Mesodermal cell (in vitro differentiated cells): ENCODE data around the gene RBM15. TPM values are rescaled to one million over a fixed set of nuclear protein-coding genes. Genes with fewer than 3 reads are reported as not detected.
A peak's percentile ranks its signal among the peaks of the same experiment; 100 is the strongest.

Source experiments
- H3K27ac ChIP-seq: 2 replicates; pipeline ENCODE4 v1.7.0; 2013; ENCODE audit warnings: mild to moderate bottlenecking, low read depth, low read length, moderate library complexity; ENCODE audit not compliant: severe bottlenecking
- H3K36me3 ChIP-seq: 2 replicates; pipeline ENCODE4 v1.7.1; 2013; ENCODE audit warnings: mild to moderate bottlenecking, low read length, moderate library complexity; ENCODE audit not compliant: control insufficient read depth, insufficient read depth
- H3K4me1 ChIP-seq: one replicate; pipeline ENCODE4 v1.7.1; 2013; ENCODE audit warnings: mild to moderate bottlenecking, low read length; ENCODE audit not compliant: insufficient read depth, control insufficient read depth, poor library complexity, severe bottlenecking
- H3K4me3 ChIP-seq: 2 replicates; pipeline ENCODE4 v1.7.0; 2013; ENCODE audit warnings: low read length, control low read depth, mild to moderate bottlenecking; ENCODE audit not compliant: insufficient read depth, poor library complexity, severe bottlenecking; ENCODE audit errors: extremely low read depth
- H3K9me3 ChIP-seq: 2 replicates; pipeline ENCODE4 v1.7.1; 2013; ENCODE audit warnings: mild to moderate bottlenecking, low read length, moderate library complexity; ENCODE audit not compliant: control insufficient read depth
- WGBS, 2 experiments: methylation state at CpG; one replicate each; pipeline ENCODE4 v1.1.5; 2013; ENCODE audit warnings: missing lambda C conversion rate in 2 of 2; ENCODE audit not compliant: insufficient coverage in 2 of 2; 5-methylcytosine and 5-hydroxymethylcytosine counted together
- polyA plus RNA-seq, 2 experiments: library from polyadenylated mRNA; stranded (reverse); fragments of 50-300 nt; gene quantifications; one replicate each; pipeline ENCODE4 v1.2.3, GENCODE V29; 2013

Gene RBM15, protein sequence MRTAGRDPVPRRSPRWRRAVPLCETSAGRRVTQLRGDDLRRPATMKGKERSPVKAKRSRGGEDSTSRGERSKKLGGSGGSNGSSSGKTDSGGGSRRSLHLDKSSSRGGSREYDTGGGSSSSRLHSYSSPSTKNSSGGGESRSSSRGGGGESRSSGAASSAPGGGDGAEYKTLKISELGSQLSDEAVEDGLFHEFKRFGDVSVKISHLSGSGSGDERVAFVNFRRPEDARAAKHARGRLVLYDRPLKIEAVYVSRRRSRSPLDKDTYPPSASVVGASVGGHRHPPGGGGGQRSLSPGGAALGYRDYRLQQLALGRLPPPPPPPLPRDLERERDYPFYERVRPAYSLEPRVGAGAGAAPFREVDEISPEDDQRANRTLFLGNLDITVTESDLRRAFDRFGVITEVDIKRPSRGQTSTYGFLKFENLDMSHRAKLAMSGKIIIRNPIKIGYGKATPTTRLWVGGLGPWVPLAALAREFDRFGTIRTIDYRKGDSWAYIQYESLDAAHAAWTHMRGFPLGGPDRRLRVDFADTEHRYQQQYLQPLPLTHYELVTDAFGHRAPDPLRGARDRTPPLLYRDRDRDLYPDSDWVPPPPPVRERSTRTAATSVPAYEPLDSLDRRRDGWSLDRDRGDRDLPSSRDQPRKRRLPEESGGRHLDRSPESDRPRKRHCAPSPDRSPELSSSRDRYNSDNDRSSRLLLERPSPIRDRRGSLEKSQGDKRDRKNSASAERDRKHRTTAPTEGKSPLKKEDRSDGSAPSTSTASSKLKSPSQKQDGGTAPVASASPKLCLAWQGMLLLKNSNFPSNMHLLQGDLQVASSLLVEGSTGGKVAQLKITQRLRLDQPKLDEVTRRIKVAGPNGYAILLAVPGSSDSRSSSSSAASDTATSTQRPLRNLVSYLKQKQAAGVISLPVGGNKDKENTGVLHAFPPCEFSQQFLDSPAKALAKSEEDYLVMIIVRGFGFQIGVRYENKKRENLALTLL
- 10.4 TPM for polyA plus RNA-seq (2013, experiment 1 of 2)
- 8.1 TPM for polyA plus RNA-seq (2013, experiment 2 of 2)

DNA sequence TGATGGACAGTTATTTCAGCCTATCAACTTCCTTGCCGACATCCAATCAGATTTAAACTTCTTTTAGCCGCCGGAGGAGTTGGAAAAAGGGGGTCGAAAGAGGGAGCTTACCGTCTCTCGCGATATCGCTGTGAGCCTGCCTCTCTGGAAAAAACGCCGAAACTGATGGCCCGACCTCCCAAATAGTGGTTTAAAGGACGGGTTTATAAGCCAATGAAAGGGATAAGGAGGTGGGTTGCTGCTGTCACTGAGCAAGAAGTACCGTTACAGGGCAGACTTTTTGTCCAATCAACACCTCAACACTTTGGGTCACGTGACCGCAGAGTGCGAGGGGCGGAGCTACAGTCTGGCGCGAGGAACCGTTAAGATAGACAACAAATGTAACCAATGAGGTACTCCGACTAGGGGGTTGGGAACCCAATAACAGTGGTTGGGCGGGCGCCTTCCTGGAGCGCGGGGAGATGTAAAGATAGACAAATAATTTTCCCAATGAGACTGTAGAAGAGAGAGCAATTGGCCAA is at the start of gene RBM15:
Gene RBM15, plus strand, starts transcription at position 492 of the 521 bp plus-strand sequence. Its CDS starts 29 bp downstream, at position 521.
- Histone ChIP-seq H3K36me3 (peaks cover 31% of the 10 kb centered on the region), H3K4me3 (peak within 1 kb of the TSS; percentile 95), H3K27ac (peak within 1 kb of the TSS; percentile 97), H3K9me3 (no peaks in the 10 kb centered on the region), H3K4me1 (peaks cover 39% of the 10 kb centered on the region)
- 0% methylated on average over 19 to 23 of the region's 25 CpGs for WGBS, 2 experiments

DNA sequence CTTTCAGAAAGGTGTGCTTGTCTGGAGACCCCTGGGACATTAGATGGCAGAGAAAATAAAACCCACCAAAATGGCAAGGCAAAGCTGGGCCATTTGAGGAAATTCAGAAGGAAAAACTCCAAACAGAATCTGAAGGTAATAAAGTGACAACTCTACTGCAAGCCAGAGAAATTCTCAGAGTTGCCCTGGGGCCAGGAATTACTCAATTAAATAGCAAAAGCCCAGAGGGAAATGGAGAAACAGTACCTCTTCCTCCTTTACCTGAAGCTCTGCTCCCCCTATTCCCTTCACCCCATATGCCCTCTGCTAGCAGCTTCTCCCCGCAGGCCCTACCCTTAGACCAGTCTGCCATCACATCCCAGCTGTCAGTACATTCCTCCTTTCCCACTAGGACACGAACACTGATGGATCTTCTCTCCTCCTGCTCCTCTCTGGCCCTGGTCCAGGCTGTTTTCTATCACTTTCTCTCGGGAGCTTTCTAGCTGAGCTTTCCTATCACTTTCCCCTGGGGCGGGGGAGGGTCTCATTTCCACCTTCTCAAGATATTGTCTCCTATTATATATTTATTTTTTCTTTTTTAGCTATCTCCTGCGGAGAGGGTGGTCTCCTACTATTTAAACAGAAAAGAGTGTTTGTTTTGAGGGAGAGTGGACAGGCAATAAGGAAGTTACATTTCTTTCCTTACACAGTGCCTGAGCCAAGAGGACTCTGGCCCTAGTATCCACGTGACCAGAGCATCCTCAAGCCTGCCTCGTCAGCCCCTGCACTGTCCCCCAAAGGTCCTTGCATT is 47.7 kb upstream of the RBM15 start:
- H3K27ac ChIP-seq: no peak overlapping the region
- H3K36me3 ChIP-seq: no peaks in the 10 kb centered on the region
- no peaks in the 10 kb centered on the region for H3K4me1 ChIP-seq
- H3K4me3 ChIP-seq: no peak overlapping the region
- WGBS, 2 experiments: 71 to 80% methylated on average over 4 of the region's 7 CpGs
- no peaks in the 10 kb centered on the region for H3K9me3 ChIP-seq

DNA sequence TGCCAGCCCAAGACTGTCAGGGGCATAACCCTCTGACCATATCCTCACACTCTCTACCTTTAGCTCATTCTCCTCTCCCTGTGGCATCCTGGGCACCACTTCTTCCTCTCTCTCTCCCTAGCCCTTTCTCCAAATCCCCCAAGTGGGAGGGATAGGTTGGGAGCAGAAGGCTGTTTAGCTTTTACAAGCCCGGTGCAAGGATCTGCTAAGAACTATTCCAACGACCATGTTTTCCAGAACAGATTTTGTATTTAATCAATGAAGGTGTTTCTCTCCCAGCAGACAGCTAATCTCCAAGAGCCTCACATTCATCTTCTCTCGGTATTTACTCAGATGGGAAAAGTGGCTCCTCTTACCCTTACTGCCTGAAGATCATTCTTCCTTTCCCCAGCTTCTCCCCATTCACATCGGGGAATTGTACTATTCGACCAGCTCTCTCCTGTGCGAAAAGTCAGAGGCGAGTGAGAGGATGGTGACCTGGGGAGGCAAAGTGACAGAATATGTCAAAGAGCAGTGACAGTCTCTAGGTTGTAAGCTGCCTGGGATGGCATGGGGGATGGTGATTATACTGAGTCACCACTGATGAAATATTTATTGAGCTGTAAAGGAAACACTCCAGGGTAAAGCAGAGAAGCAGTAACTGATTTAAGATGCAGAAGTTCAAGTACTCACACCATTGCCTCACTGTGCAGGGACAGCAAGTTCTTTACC is 47.0 kb upstream of the RBM15 start:
- H3K4me1 ChIP-seq: no peaks in the 10 kb centered on the region
- 83 to 91% methylated on average over 4 of the region's 7 CpGs for WGBS, 2 experiments
- no peak overlapping the region for H3K27ac ChIP-seq

GRCh38 chr1:110293601-110294104 is 45.5 kb upstream of the RBM15 start:
- Histone ChIP-seq H3K36me3 (no peaks in the 10 kb centered on the region), H3K27ac (no peak overlapping the region), H3K4me3 (no peak overlapping the region), H3K4me1 (no peaks in the 10 kb centered on the region), H3K9me3 (no peaks in the 10 kb centered on the region)
- WGBS, 2 experiments: 80% methylated on average over 1 of the region's 9 CpGs; no CpG with 5 or more reads in 1 of the 2 experiments

More for the DNA sequence above, 47.0 kb upstream of the RBM15 start:
- no peaks in the 10 kb centered on the region for H3K9me3 ChIP-seq
- no peaks in the 10 kb centered on the region for H3K36me3 ChIP-seq
- H3K4me3 ChIP-seq: no peak overlapping the region

DNA sequence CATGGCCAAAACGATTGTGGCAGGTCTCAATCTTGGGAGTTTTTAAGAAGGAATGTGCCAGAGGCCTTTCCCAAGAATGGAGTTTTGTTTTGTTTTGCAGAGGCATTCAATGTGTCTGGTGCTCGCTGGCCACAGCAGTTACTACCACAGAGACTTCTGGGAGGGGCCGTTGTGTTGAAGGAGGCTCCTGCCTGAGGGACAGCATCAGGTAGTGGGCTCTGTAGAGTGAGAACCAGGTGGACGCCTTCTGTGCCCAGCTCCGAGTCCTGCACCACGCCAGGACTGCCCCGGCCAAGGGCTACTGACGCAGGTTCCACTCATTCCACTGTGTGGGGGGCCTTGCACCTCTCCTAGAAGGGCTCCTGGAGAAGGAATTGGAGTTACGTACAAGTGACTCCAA is 44.9 kb upstream of the RBM15 start:
- Histone ChIP-seq H3K4me1 (no peaks in the 10 kb centered on the region), H3K36me3 (no peaks in the 10 kb centered on the region), H3K27ac (no peak overlapping the region), H3K4me3 (no peak overlapping the region), H3K9me3 (no peaks in the 10 kb centered on the region)
- WGBS, 2 experiments: 81 to 91% methylated on average over 5 to 8 of the region's 9 CpGs

DNA sequence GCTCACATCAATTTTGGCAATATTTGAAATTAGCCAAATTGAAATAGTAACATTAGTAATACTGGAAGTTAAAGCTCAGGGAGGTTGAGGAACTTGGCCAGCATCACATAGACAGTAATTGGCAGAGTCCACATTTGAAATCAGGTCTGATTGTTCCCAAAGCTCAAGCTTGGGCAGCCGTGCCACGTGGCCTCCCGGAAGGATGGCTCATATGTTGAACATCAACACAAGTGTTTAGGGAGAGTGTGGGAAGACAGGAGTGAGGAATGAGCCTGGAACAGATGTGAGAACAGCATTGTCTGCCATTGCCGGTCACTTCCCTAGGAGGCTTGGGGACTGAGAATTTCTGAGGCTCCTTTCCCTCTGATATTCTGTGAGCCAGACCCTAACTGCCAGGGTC is 40.2 kb upstream of the RBM15 start:
- H3K4me3 ChIP-seq: no peak overlapping the region
- 91 to 100% methylated on average over 1 to 4 of the region's 4 CpGs for WGBS, 2 experiments
- no peaks in the 10 kb centered on the region for H3K9me3 ChIP-seq
- H3K4me1 ChIP-seq: no peaks in the 10 kb centered on the region
- H3K27ac ChIP-seq: no peak overlapping the region
- no peaks in the 10 kb centered on the region for H3K36me3 ChIP-seq

- no CpG with 5 or more reads among the region's 1 CpG for WGBS, 2 experiments
Observed at GRCh38 chr1:110300412-110301085, 38.6 kb upstream of the RBM15 start.

GRCh38 chr1:110302836-110303235 is 36.3 kb upstream of the RBM15 start:
- WGBS, 2 experiments: 89 to 95% methylated on average over 3 of the region's 3 CpGs
- Histone ChIP-seq H3K27ac (no peak overlapping the region), H3K36me3 (no peaks in the 10 kb centered on the region), H3K4me3 (no peak overlapping the region), H3K9me3 (no peaks in the 10 kb centered on the region), H3K4me1 (no peaks in the 10 kb centered on the region)

More at GRCh38 chr1:110300412-110301085, 38.6 kb upstream of the RBM15 start:
- H3K9me3 ChIP-seq: no peaks in the 10 kb centered on the region
- H3K4me1 ChIP-seq: no peaks in the 10 kb centered on the region
- no peak overlapping the region for H3K27ac ChIP-seq
- no peak overlapping the region for H3K4me3 ChIP-seq
- no peaks in the 10 kb centered on the region for H3K36me3 ChIP-seq

DNA sequence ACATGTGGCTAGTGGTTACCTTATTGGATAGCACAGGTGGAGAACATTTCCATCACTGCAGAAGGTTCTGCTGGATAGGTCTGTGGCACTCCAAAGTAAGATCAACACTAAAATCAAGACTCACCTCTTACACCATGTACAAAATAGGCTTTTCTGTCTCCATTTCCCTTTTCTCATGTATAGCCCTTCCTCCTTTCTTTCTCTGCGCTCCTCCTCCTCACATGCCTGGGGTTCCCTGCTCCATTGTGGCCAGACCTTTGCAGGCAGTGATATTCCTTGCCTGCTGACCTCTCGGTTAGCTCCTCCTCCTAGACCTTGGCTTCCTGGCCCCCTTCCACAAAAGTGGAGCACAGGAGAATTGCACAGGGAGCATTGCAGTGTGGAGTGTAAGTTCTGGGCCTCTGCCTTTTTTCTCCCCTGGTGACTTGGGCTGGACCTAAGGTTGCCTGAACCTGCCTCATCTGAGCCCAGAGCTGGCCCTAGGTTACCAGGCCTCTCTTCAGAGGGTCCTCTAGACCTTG is 33.2 kb upstream of the RBM15 start:
- Histone ChIP-seq H3K36me3 (no peaks in the 10 kb centered on the region), H3K4me3 (no peak overlapping the region), H3K4me1 (peaks cover 3% of the 10 kb centered on the region), H3K27ac (no peak overlapping the region), H3K9me3 (no peaks in the 10 kb centered on the region)
- 82 to 90% methylated on average over 1 to 2 of the region's 2 CpGs for WGBS, 2 experiments
